Bronchial epithelial cell (primary cell): ENCODE data around the gene PRKCH. TPM values are rescaled to one million over a fixed set of nuclear protein-coding genes. Genes with fewer than 3 reads are reported as not detected.

ENCODE experiments used
- DNase-seq: peaks from one replicate; pipeline ENCODE4 v3.0.0-alpha.2; 2010; ENCODE audit warnings: low read depth
- FAIRE-seq: peaks from 2 replicates; lab custom pipeline; 2011; peaks lifted over from hg19 to GRCh38; lab: Jason Lieb, UNC
- H3K27me3 ChIP-seq: 2 replicates; pipeline ENCODE4 v1.5.1; 2011; ENCODE audit warnings: low read length; ENCODE audit not compliant: control insufficient read depth, insufficient read depth
- H3K36me3 ChIP-seq: 2 replicates; pipeline ENCODE4 v1.5.1; 2011; ENCODE audit warnings: low read length; ENCODE audit not compliant: control insufficient read depth, insufficient read depth
- H3K4me3 ChIP-seq: 2 replicates; pipeline ENCODE4 v1.5.1; 2011; ENCODE audit warnings: mild to moderate bottlenecking, low read depth, low read length, control low read depth
- total RNA-seq: library from RNA; depleted of rRNA; stranded (reverse); fragments of >200 nt; gene quantifications from 2 replicates; pipeline ENCODE4 v1.2.1, GENCODE V29; 2014
- TF ChIP-seq, protein P1 (sequence below): IDR thresholded peaks from 2 replicates; pipeline ENCODE4 v1.5.1; 2011; ENCODE audit warnings: mild to moderate bottlenecking, moderate library complexity, low read length, control low read depth, inconsistent platforms; ENCODE audit not compliant: insufficient read depth, severe bottlenecking

The PRKCH gene
- total RNA-seq, 1 donor from 2014 or later, result 24.5 TPM

DNA sequence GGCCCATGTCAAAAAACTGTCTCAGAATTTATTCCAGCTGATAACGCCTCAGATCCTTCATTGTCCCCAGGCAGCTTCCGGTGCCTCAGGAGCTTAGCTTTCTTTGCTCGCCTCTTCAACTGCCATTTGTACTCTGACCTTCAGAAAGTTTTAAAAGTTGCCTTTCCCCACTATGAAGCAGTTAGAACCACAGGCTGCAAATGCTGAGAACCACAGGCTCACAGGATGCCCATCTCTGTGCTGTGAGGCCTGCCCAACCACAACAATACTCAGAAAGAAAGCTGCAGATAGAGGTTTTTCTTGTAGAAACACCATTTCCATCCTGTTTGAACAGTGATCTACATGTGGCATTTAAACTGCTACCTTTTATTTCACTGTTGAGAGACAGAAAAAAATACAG lies 131.1 kb downstream of the PRKCH start:
- FAIRE-seq, result no peak
- no peaks in the 10 kb centered on the region for H3K27me3 ChIP-seq
- H3K4me3 ChIP-seq, result no peak overlapping the region
- TF ChIP-seq, protein P1, sequence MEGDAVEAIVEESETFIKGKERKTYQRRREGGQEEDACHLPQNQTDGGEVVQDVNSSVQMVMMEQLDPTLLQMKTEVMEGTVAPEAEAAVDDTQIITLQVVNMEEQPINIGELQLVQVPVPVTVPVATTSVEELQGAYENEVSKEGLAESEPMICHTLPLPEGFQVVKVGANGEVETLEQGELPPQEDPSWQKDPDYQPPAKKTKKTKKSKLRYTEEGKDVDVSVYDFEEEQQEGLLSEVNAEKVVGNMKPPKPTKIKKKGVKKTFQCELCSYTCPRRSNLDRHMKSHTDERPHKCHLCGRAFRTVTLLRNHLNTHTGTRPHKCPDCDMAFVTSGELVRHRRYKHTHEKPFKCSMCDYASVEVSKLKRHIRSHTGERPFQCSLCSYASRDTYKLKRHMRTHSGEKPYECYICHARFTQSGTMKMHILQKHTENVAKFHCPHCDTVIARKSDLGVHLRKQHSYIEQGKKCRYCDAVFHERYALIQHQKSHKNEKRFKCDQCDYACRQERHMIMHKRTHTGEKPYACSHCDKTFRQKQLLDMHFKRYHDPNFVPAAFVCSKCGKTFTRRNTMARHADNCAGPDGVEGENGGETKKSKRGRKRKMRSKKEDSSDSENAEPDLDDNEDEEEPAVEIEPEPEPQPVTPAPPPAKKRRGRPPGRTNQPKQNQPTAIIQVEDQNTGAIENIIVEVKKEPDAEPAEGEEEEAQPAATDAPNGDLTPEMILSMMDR, result no peak
- peaks cover 10% of the 10 kb centered on the region for H3K36me3 ChIP-seq
- DNase-seq, result no peak

DNA sequence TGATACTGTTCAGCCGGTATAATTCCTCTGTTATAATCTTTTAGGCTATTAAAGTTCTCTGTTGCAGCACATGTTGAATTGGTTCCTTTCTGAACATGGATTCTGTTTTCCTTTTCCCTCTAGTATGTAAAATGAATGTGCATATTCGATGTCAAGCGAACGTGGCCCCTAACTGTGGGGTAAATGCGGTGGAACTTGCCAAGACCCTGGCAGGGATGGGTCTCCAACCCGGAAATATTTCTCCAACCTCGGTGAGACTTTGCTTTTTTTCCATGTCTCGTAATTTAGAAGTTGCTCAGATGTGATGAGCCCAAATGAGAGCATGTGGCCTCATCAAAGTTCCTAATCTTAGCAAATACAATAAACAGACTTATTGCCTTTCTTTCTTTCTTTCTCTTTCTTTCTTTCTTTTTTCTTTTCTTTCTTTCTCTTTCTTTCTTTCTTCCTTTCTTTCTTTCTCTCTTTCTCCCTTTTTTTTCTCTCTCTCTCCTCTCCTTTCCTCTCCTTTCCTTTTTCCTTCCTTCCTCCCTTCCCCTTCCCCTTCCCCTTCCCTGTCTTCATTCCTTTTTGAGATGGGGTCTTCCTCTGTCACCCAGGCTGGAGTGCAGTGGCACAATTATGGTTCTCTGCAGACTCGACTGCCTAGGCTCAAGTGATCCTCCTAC lies 131.9 kb downstream of the PRKCH start:
- FAIRE-seq, result no peak
- H3K36me3 ChIP-seq, result peaks cover 16% of the 10 kb centered on the region
- H3K4me3 ChIP-seq, result no peak overlapping the region
- no peaks in the 10 kb centered on the region for H3K27me3 ChIP-seq
- TF ChIP-seq, protein P1, result no peak
- no peak for DNase-seq

DNA sequence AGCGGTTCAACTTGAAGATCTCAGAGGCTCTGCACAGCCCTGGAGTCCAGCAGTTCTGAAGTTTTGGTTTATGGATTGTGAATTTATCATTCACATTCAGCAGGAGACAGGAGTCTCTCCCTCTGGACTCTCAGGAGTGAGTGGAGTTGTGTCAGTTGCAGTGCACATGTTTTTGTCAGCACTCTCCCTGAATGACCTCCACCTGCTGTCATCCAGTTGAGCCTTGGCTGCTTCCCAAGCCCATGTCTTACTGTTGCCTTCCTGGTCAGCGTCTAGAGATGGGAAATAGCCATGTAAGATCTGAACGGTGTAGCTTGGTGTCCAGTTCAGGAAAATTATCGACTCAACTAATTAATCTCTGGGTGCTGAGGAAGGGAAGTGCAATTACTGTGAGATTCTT lies 133.2 kb downstream of the PRKCH start:
- H3K27me3 ChIP-seq, result no peaks in the 10 kb centered on the region
- H3K4me3 ChIP-seq, result no peak overlapping the region
- TF ChIP-seq, protein P1, result no peak
- H3K36me3 ChIP-seq, result peaks cover 16% of the 10 kb centered on the region
- FAIRE-seq, result no peak
- no peak for DNase-seq

DNA sequence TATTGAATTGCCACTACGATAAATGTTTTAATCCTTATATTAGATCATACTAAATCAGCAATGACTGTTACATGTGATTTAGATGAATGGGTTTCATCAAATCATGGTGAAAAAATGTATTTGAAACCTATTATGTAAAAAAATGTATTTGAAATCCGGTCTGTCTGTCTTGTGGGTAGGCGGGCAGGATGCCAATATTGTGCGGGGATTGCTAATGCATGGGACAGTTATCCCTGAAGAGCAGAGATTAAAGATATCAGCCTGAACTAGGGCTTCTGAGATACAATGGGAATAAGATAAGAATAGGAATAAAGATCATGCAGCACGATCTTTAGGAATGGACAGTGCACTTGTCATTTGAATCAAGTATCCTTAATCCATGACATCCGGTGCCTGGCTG lies 134.0 kb downstream of the PRKCH start:
- Histone ChIP-seq H3K27me3 (no peaks in the 10 kb centered on the region), H3K4me3 (no peak overlapping the region), H3K36me3 (peaks cover 16% of the 10 kb centered on the region)
- TF ChIP-seq, protein P1, result no peak
- DNase-seq (no peak), FAIRE-seq (no peak)

DNA sequence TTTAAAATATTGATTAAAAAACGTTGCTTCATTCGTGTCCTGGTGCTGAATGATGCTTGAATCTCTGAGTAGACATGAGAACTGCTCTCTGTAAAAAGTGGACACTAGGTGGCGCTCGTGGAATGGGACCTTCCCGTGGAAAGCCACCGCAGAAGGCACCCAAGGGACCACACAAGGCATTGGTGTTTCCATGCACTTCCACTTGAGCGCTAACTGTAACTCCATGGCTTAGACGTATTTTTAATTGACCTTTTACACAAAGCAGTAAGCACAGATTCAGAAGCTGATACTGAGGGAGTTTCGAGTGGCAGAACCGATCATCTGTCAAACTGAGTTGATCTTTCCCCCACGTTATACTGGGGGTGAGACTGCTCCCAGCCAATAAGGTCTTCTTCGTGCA lies 135.3 kb downstream of the PRKCH start:
- peak; percentile 58 for DNase-seq

More for the DNA sequence above, 135.3 kb downstream of the PRKCH start:
- TF ChIP-seq, protein P1, result peak; percentile 77
- H3K4me3 ChIP-seq, result no peak overlapping the region
- H3K27me3 ChIP-seq, result no peaks in the 10 kb centered on the region
- peaks cover 13% of the 10 kb centered on the region for H3K36me3 ChIP-seq
- FAIRE-seq, result no peak
